ENCODE results near the gene METTL26.

METTL26 gene

DNA sequence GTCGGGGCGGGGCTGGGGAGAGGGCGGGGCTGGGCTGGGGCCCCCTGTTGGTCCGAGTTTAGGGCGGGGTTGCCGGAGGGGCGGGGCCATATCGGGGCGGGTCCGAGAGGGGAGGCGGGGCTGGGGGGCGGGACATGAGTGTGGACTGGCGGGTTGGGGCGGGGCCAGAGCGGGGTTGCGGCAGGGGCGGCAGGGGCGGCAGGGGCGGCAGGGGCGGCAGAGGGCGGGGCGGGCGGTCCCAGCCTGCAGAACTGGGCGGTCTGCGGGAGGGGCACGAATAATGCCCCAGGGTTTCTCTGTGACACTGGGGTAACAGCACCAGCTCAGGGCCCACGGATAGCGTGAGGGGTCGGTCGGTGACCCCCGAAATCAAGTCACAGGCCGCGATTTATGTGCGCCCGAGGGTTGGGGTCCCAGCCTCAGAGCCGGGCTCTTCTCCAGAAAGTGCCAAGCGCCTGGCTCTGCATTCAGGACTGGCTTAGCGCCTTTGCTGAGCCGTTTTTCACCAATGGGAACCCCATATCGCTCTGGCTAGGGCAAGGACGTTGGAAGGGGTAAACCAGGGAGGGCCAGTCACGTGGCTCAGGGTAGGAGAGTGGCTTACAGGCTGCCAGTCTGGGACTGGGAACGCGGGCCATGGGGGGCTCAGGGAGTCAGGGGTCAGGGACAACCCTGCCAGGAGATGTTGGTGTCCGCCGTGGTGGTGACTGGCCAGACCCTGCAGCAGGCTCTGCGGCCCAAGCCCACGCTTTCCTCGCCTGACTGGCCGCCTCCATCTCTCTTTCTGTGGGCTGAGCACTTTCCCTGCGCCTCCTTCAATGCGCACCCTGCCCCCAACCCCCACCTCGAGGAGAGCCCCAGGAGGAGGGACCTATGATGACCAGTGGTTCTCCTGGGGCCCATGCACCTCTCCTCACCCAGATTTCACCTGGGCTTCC is 1.2 kb upstream of the METTL26 start:
- no peak for DNase-seq

GRCh38 chr16:635573-636205 is 416 bp downstream of the METTL26 start:
- no peak for DNase-seq

DNA sequence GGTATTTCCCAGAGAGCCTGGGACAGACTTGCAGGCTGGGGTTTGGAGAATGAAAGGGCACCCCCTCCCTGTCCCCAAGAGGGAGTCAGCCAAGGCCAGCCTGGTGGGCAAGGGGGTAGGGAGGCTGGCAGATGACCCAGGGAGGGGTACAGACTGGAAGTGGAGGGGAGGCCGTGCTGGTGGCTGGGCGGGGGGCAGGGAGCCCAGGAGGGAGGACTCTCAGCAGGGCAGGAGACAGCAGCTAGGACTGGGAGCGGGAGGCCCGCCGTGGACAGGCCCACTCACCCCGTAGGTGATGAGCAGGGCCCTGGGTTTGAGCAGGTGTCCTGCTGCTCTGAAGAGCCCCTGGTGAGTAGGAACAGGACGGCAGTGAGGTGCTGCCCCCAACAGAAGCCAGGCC is 1.1 kb downstream of the METTL26 start:
- no peak for DNase-seq

DNA sequence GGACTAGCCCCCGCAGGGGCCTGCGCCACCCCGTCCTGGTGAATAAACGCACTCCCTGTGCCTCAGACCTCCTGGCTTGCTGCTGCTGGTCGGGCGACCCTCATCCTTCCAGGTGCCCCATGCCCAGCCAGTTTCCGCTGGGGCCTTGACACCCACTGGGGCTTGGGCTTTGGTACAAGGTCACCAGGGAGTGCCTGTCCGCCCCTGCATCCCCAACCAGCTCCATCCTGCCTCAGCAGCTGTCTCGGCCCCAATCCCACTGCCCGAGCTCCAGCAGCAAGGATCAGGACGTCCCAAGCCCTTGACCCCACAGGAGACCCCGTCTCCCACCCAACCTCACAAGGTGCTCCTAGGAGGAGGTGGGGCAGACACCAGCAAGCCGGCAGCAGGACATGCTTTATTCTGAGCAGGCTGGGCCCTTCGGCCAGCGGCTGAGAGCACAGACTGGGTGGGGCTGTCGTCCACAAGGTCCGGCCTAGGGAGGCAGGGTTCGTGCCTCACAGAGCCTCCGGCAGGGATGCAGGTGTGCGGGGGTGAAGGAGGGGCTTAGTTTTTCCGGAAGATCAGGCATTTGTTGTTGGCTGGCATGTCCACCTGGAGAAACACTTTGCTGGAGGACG is 1.9 kb downstream of the METTL26 start:
- no peak for DNase-seq

DNA sequence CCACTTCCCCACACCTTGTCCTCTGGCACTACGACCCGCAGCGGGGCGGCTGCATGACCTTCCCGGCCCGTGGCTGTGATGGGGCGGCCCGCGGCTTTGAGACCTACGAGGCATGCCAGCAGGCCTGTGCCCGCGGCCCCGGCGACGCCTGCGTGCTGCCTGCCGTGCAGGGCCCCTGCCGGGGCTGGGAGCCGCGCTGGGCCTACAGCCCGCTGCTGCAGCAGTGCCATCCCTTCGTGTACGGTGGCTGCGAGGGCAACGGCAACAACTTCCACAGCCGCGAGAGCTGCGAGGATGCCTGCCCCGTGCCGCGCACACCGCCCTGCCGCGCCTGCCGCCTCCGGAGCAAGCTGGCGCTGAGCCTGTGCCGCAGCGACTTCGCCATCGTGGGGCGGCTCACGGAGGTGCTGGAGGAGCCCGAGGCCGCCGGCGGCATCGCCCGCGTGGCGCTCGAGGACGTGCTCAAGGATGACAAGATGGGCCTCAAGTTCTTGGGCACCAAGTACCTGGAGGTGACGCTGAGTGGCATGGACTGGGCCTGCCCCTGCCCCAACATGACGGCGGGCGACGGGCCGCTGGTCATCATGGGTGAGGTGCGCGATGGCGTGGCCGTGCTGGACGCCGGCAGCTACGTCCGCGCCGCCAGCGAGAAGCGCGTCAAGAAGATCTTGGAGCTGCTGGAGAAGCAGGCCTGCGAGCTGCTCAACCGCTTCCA is 2.6 kb downstream of the METTL26 start:
- no peak for DNase-seq

DNA sequence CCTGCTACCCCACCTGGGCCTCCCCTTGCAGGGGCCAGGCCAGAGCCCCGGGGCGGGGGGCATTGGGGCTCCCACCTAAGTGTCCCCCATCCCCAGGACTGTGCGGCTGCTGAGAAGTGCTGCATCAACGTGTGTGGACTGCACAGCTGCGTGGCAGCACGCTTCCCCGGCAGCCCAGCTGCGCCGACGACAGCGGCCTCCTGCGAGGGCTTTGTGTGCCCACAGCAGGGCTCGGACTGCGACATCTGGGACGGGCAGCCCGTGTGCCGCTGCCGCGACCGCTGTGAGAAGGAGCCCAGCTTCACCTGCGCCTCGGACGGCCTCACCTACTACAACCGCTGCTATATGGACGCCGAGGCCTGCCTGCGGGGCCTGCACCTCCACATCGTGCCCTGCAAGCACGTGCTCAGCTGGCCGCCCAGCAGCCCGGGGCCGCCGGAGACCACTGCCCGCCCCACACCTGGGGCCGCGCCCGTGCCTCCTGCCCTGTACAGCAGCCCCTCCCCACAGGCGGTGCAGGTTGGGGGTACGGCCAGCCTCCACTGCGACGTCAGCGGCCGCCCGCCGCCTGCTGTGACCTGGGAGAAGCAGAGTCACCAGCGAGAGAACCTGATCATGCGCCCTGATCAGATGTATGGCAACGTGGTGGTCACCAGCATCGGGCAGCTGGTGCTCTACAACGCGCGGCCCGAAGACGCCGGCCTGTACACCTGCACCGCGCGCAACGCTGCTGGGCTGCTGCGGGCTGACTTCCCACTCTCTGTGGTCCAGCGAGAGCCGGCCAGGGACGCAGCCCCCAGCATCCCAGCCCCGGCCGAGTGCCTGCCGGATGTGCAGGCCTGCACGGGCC is 3.4 kb downstream of the METTL26 start:
- DNase-seq = no peak

DNA sequence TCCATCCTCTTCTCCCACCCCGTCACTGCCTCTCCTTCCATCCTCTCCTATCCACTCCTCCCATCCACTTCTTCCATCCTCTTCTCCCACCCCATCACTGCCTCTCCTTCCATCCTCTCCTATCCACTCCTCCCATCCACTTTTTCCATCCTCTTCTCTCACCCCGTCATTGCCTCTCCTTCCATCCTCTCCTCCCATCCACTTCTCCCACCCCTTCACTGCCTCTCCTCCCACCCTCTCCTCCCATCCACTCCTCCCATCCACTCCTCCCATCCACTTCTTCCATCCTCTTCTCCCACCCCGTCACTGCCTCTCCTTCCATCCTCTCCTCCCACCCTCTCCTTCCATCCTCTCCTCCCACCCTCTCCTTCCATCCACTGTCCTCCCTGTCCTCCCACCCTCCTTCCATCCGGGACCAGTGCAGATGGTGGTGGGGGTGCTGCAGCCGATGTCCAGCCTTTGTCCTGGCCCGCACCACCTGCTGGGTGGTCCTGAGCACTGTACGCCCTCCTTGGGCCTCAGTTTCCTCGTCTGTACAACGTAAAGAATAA is 4.2 kb downstream of the METTL26 start:
- no peak for DNase-seq

DNA sequence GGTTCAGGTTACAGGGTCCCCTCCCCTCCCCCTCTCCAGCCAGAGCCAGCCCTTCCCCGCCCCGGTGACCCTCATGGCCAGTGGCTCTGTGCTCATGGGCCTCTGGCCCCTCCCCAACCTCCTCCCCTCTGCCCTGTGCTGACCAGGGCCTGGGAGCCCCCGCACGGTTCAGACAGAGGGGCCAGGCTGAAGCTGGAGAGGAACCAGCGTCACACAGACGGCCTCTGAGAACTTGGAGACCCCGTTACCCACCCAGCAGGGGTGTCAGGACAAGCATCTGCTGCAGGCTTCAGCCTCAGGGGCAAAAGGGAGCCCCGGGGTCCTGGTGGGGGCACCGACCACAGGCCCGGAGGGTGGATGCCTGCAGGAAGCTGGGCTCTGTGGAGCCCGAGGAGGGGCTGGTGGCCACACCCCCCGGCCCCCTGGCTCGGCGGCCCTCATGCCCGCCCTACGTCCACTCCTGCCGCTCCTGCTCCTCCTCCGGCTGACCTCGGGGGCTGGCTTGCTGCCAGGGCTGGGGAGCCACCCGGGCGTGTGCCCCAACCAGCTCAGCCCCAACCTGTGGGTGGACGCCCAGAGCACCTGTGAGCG is 5.2 kb downstream of the METTL26 start, which contains the start of gene WFIKKN1:
Gene WFIKKN1 (plus strand): TSS at position 171 of the 591 bp plus-strand sequence. CDS start 269 bp downstream, at position 440.
- no peak for DNase-seq

DNA sequence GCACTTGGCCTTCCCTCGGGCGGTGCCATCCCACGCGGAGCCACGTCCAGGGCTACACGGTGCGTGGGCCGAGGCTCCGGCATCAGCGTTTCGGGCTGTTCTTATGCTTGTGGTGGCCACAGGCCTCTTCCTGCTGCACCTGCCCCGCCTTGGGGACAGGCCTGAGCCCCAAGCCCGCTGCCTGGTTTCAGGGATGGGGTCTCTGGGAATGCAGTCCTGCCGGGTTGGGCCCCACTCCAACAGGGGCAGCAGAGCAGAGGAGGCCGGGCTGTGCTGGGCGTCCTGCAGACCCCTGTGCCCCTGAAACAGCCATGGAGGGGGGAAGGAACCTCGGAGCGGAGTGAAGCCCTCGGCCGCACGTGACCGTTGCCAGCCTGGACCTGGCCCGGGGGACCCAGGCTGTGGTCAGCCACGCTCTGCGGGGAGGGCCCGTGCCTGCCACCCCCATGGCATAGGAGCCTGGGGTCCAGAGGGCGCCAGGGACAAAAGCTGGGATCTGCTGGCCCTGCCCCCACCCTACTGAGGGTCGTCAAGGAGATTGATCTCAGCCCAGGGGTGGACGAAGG is 5.8 kb downstream of the METTL26 start:
- no peak for DNase-seq

GRCh38 chr16:629833-630248 is 6.3 kb downstream of the METTL26 start:
- no peak for DNase-seq

GRCh38 chr16:629185-629832 is 6.8 kb downstream of the METTL26 start:
- no peak for DNase-seq

DNA sequence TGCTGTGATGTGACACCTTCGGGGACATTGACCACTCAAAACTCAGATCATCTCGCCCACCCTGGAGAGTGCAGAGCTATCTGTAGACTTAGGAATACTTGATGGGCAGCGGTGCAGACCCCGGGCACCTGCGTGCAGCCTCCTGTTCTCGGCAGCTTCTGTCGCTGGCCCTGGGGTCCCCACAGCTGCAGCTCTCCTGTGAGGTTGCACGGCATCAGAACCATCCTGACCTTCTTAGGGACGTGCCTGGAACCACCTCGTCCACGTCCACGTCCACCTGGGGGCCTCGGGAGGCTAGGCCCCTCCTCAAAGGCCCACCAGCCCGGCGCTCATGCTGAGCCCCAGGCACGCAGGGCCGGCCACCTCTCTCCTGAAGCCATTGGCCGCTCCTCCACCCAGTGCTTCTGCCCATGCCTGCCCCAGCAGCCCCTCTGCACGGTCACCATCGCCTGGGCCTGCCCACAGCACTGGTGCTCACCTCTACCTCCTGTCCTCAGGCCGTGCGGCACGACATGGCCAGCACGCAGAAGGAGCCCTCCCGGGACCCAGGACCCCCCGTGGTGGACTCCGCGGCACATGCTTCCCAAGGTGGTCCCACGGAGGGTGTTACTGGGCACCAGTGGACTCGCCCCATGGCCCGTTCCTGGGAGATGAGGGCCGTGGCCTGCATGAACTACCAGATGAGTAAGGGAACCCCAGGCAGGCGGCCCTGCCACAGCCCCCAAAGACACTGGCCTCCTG is 7.6 kb downstream of the METTL26 start:
- no peak for DNase-seq

- no peak for DNase-seq
Measured at GRCh38 chr16:627454-628239, 8.5 kb downstream of the METTL26 start.

DNA sequence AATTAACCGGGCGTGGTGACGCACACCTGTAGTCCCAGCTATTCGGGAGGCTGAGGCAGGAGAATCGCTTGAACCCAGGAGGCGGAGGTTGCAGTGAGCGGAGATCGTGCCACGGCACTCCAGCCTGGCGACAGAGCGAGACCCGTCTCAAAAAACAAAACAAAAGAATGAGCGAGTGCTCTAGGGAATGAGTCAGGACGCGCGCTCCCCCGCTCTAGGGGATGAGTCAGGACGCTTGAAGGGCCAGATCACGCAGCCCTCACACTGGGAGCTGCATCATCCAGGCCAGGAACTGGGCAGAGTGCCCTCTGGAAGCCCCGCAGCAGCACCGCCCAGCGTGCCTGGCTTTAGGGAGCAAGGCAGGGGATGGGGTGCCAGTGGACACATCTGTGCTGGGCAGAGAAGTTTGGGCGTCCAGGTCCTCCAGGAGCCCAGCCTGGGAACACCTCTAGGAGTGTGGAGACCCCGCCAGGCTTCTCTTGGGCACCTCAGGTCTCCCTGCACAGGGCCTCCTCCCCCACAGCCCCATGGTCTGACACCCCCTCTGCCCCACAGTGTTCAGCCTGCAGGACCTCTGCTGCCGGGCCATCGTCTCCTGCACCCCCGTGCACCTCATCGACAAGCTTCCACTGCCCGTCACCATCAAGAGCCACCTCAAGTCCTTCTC is 9.2 kb downstream of the METTL26 start:
- no peak for DNase-seq

DNA sequence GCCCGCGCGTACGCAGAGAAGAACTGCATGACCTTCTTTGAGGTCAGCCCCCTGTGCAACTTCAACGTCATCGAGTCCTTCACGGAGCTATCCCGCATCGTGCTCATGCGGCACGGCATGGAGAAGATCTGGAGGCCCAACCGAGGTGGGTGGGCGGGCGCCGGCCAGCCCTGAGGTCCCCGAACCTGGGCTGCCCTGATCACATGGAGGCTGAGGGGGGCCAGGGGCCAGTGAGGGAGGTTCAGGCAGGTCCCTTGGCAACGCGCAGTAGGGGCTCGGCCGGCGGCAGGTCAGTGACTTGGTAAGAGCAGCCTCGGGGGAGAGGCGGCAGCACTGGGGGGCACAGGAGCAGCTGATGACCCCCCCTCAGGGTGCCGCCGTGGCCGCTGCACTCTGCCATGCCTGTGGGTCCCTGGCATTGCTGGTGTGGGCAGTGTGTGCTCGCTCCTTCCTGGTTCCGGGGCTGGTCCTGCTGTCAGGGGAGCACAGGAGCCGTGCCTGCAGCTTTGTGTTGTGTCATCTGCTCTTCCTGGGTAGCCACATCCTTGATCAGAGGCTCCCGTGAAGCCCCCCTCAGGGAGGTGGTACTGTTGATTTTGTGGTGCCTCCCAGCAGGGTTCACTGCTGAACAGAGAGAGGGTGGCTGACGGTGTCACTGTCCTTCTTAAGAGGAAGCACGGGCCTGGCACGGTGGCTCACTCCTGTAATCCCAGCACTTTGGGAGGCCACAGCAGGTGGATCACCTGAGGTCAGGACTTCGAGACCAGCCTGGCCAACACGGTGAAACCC is 9.9 kb downstream of the METTL26 start:
- no peak for DNase-seq

GRCh38 chr16:625117-625976 is 10.8 kb downstream of the METTL26 start:
- DNase-seq = no peak

All from GF-D8 (cell line).